GM18507 (cell line): Measurements from ENCODE around the gene ENTPD7.
"Not testable (repeated sequence)": the region's sequence is repeated elsewhere in the genome, so short reads cannot be mapped to it uniquely, and the experiment has no call there.

ENCODE experiments used
- DNase-seq: peaks from one replicate; pipeline ENCODE4 v3.0.0; 2011; ENCODE audit warnings: low read depth; ENCODE audit not compliant: insufficient read length; ENCODE audit errors: extremely low spot score
- FAIRE-seq: peaks from 2 replicates; lab custom pipeline; 2011; peaks lifted over from hg19 to GRCh38; lab: Jason Lieb, UNC

ENTPD7 gene

DNA sequence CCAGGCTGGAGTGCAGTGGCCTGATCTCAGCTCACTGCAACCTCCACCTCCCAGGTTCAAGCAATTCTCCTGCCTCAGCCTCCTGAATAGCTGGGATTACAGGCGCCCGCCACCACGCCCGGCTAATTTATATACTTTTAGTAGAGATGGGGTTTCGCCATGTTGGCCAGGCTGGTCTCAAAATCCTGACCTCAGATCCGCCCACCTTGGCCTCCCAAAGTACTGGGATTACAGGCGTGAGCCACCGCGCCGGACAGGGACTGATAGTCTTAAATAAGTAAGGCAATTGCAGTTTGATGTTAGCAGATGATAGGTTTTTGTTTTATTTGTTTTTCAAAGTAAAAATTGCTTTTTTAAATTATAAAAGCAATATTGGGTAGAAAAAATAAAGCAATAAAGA is 74.8 kb downstream of the ENTPD7 start:
- DNase-seq, FAIRE-seq: not testable (repeated sequence)

- FAIRE-seq (no peak), DNase-seq (no peak)
Measured at GRCh38 chr10:99740260-99740659, 81.0 kb downstream of the ENTPD7 start.

- DNase-seq (no peak), FAIRE-seq (no peak)
Measured at GRCh38 chr10:99740933-99741559, 81.7 kb downstream of the ENTPD7 start.

DNA sequence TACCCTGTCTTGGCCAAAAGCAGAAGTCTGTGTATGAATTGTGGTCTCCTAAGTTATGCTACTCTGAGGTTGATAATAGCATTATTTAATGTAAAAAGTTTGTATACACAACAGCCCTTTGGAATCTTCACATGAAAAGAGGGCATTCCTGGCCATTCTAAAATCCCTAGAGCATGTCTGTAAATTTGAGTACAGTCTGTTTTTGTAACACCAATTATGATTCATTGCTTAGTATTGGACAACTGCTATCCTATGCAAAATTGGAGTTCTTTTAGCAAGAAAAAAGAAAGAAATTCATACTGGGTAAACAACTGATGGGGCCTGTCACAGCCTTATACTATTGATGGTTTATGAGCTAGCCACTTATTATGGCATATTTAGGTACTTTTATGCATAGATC is 82.9 kb downstream of the ENTPD7 start:
- no peak for DNase-seq
- no peak for FAIRE-seq

DNA sequence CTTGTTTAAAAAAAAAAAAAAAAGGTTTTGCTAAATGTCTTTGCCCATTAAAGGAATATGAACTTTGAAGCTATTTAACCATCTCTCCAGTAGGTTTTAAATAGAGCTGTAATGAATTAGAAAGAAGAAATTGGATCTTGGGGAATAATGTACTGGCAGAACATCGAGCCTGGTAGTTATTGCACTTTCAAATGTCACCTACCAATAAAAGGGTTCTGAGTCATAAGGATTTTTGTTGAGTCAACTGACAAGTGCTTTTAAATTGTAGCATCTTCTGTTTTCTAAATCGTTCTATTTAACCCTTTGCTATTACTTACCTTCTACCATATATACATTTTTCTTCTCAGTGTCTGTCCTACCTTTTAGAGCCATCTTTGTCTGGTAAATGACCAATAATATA is 83.4 kb downstream of the ENTPD7 start:
- no peak for FAIRE-seq
- no peak for DNase-seq

- FAIRE-seq (no peak), DNase-seq (no peak)
Measured at GRCh38 chr10:99743841-99744240, 84.5 kb downstream of the ENTPD7 start.

DNA sequence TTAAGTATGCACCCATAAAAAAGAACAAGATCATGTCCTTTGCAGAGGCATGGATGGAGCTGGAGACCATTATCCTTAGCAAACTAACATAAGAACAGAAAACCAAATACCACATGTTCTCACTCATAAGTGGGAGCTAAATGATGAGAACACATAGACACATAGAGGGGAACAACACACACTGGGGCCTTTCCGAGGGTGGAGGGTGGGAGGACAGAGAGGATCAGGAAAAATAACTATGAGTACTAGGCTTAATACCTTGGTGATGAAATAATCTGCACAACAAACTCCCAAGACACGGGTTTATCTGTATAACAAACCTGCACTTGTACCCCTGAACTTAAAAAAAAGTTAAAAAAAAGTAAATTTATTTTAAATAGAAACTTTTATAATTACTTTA is 86.9 kb downstream of the ENTPD7 start:
- FAIRE-seq, DNase-seq: not testable (repeated sequence)

DNA sequence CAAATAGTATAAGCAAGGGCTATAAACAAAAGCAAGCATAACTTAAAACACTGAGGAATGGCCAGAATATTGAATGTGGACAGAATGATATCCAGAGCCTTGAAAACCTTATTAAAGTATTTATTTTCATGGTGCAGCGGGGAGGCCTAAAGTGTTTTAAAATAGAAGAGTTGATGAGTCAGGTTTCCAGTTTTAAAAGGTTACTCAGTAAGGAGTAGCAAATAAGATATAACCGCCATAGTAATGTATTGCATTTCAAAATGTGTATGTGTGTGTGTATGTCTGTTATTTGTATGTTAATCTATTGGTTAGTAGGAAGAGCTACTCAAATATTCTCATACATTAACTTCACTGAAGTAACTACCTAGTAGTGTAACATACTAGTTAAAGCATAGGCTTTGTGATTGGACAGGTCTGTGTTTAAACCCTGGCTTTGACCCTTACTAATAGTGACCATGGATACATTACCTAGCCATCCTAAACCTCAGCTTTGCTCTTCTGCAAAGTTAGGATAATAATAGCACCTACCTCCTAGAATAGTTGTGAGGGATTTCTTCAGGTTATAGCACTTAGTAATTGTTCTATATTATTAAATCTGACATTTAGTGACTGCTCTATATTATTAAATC is 89.6 kb downstream of the ENTPD7 start:
- DNase-seq (no peak), FAIRE-seq (no peak)

- DNase-seq (no peak), FAIRE-seq (no peak)
Measured at GRCh38 chr10:99750641-99751040, 91.3 kb downstream of the ENTPD7 start.

DNA sequence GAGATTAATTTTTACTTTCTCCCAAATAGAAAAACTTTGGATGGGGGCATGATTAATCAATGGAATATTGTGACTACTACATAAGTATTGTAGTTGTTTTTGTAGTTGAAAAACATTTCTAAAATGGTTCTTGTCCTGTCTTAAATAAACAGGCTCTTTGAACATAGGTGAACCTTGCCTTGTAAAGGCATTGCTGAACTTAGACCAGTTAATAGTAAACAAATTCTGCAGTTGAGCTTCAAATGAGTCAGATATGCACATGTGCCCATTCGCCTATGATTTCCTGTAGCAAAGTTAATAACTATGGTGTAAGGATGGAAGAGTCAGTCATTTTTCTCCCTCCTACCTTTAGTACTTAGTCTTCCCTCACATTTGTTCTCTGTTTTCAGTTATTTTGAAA is 95.4 kb downstream of the ENTPD7 start:
- DNase-seq (no peak), FAIRE-seq (peak; percentile 39)
